Epithelial cell of proximal tubule (primary cell): ENCODE data around the gene ST3GAL6. TPM values are rescaled to one million over a fixed set of nuclear protein-coding genes. Genes with fewer than 3 reads are reported as not detected.

Experiments used
- DNase-seq: peaks from one replicate; pipeline ENCODE4 v3.0.0-alpha.2; 2011; ENCODE audit warnings: low read depth
- H3K4me3 ChIP-seq: 2 replicates; pipeline ENCODE4 v1.5.1; 2011; ENCODE audit warnings: low read depth, mild to moderate bottlenecking, low read length
- CTCF ChIP-seq: conservative IDR thresholded peaks from 2 replicates; pipeline ENCODE4 v1.5.1; 2012; ENCODE audit warnings: low read depth, mild to moderate bottlenecking, low read length
- total RNA-seq: library from RNA; depleted of rRNA; stranded (reverse); fragments of >200 nt; gene quantifications from 2 replicates; pipeline ENCODE4 v1.2.3, GENCODE V29; 2015

ST3GAL6 gene
- total RNA-seq, 1 donor from 2014 or later: 3.9 TPM

GRCh38 chr3:98764472-98764884 lies 1.3 kb downstream of the ST3GAL6 start:
- DNase-seq: no peak
- TF ChIP-seq CTCF: no peak
- H3K4me3 ChIP-seq: no peak overlapping the region

DNA sequence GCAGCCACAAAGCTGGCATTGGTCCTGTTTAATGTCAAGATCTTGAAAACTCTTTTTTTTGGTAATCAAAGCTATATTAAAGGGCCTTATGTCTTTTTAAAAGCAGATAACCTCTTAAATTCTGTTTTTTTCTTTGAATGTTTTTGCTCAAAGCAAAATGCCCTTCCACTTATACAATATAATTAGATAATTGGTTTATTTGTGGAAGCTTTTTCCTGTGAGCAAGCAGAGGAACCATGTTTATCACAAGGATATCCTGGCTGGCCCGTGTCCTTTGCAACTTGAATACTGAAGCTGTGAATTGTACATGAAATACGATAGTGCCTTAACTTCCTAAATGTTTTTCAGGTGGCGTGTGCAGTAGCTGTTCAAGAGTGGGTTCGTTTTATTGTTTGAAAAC lies 2.6 kb downstream of the ST3GAL6 start:
- no peak overlapping the region for H3K4me3 ChIP-seq
- no peak for DNase-seq
- no peak for TF ChIP-seq CTCF

DNA sequence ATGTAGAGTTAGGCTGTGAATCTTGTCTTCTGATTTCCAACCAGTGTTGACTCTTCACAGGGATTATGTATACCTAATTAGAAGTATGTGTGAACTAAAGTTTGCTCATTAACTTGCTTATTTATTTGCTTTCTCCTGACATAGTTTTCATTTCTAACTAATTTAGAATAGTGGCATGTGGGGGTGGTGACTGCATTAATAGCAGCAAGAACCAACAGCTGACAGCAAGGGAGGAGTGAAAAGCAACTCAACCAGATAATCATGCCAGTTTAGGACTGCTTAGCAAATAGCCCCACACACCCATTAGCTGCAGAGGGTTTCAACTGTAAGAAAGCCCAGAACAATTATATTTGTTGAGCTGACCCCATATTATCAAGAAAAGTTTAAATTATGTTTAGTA lies 3.8 kb downstream of the ST3GAL6 start:
- DNase-seq: no peak
- TF ChIP-seq CTCF: no peak

GRCh38 chr3:98768961-98769360 lies 5.8 kb downstream of the ST3GAL6 start:
- no peak for DNase-seq
- H3K4me3 ChIP-seq: no peak overlapping the region
- TF ChIP-seq CTCF: no peak

More for the DNA sequence above, 3.8 kb downstream of the ST3GAL6 start:
- no peak overlapping the region for H3K4me3 ChIP-seq

DNA sequence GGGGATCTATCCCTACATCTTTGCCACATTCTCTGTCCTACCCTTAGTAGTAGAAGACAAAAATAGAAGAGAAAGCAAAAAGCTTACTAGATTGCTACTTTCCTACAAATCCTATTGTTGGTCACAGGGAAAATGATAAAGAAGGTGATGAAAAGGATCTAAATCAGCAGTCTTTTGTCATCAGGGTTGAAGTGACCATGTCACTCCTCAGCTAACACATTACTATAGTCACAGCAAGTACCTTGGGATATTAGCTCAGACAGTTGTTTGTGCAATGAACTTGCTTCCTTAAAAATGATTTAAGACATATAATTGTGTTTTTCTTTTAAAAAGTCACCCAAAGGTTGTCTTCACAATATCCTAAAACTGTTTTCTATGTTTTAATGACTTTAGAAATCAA lies 6.3 kb downstream of the ST3GAL6 start:
- TF ChIP-seq CTCF: no peak
- DNase-seq: no peak
- no peak overlapping the region for H3K4me3 ChIP-seq

GRCh38 chr3:98770261-98771039 lies 7.3 kb downstream of the ST3GAL6 start:
- no peak overlapping the region for H3K4me3 ChIP-seq
- TF ChIP-seq CTCF: no peak
- no peak for DNase-seq

DNA sequence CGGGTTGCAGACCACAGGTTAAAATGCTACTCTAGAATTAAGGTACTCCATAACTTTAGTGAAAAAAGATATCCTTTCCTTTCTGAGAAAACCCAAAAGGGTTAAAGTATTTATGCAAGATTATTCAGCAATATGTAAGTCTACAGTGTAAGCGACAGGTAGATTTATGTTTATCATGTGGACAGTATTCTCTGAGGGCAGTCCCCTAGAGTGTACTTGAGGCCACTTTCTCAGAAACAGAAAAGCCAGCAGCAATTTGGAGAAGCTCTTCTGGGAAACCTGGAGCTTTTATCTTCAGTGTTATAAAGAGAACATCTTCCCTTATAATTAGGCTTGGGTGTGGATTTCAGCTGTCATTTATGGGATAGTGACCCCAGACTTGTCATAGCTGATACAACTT lies 8.9 kb downstream of the ST3GAL6 start:
- no peak overlapping the region for H3K4me3 ChIP-seq
- no peak for DNase-seq
- no peak for TF ChIP-seq CTCF
